Activated naive CD4-positive, alpha-beta T cell (primary cell): ENCODE measurements around the gene GFPT2.

ENCODE experiments used
- DNase-seq, 4 experiments: peaks; one replicate each; lab custom pipeline; 2025; lab: John Stamatoyannopoulos, UW

GFPT2 gene

GRCh38 chr5:180378438-180379344 is 25.6 kb upstream of the GFPT2 start:
- DNase-seq, result no peak

GRCh38 chr5:180377556-180378197 is 24.5 kb upstream of the GFPT2 start:
- no peak for DNase-seq

GRCh38 chr5:180376511-180376910 is 23.4 kb upstream of the GFPT2 start:
- no peak for DNase-seq

- no peak for DNase-seq
Measured at GRCh38 chr5:180375955-180376354, 22.8 kb upstream of the GFPT2 start.

GRCh38 chr5:180375291-180375690 is 22.2 kb upstream of the GFPT2 start:
- no peak for DNase-seq

GRCh38 chr5:180373870-180374269 is 20.7 kb upstream of the GFPT2 start:
- no peak for DNase-seq

GRCh38 chr5:180373454-180373853 is 20.3 kb upstream of the GFPT2 start:
- no peak for DNase-seq

- no peak for DNase-seq
Measured at GRCh38 chr5:180371949-180372348, 18.8 kb upstream of the GFPT2 start.

GRCh38 chr5:180370861-180371641 is 17.9 kb upstream of the GFPT2 start:
- DNase-seq, result no peak

GRCh38 chr5:180367991-180368390 is 14.9 kb upstream of the GFPT2 start:
- no peak for DNase-seq

- no peak for DNase-seq
Measured at GRCh38 chr5:180367300-180367699, 14.2 kb upstream of the GFPT2 start.

GRCh38 chr5:180366326-180366725 is 13.2 kb upstream of the GFPT2 start:
- DNase-seq, result no peak

GRCh38 chr5:180365829-180366228 is 12.7 kb upstream of the GFPT2 start:
- DNase-seq, result no peak

- DNase-seq, result no peak
Measured at GRCh38 chr5:180364306-180364856, 11.2 kb upstream of the GFPT2 start.

GRCh38 chr5:180360078-180360957 is 7.2 kb upstream of the GFPT2 start:
- DNase-seq, result no peak

GRCh38 chr5:180358694-180359093 is 5.6 kb upstream of the GFPT2 start:
- no peak for DNase-seq

- DNase-seq, result no peak
Measured at GRCh38 chr5:180358179-180358578, 5.0 kb upstream of the GFPT2 start.

GRCh38 chr5:180354966-180355365 is 1.8 kb upstream of the GFPT2 start:
- no peak for DNase-seq

- no peak for DNase-seq
Measured at GRCh38 chr5:180353980-180354452, 880 bp upstream of the GFPT2 start.

- no peak for DNase-seq
Measured at GRCh38 chr5:180352116-180353047, 754 bp downstream of the GFPT2 start.
